ENCODE measurements around the gene UTP11. TPM values are rescaled to one million over a fixed set of nuclear protein-coding genes. Genes with fewer than 3 reads are reported as not detected.

The UTP11 gene
- total RNA-seq, 1 donor: 55.7 TPM

GRCh38 chr1:38059635-38060250 lies 47.2 kb downstream of the UTP11 start:
- TF ChIP-seq, protein P1, sequence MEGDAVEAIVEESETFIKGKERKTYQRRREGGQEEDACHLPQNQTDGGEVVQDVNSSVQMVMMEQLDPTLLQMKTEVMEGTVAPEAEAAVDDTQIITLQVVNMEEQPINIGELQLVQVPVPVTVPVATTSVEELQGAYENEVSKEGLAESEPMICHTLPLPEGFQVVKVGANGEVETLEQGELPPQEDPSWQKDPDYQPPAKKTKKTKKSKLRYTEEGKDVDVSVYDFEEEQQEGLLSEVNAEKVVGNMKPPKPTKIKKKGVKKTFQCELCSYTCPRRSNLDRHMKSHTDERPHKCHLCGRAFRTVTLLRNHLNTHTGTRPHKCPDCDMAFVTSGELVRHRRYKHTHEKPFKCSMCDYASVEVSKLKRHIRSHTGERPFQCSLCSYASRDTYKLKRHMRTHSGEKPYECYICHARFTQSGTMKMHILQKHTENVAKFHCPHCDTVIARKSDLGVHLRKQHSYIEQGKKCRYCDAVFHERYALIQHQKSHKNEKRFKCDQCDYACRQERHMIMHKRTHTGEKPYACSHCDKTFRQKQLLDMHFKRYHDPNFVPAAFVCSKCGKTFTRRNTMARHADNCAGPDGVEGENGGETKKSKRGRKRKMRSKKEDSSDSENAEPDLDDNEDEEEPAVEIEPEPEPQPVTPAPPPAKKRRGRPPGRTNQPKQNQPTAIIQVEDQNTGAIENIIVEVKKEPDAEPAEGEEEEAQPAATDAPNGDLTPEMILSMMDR (IDR thresholded peaks at IDR 0.05; ENCODE audit: insufficient read depth, low read depth, low read length): no peak
- no peak for DNase-seq (ENCODE audit: low read depth)

GRCh38 chr1:38060498-38060897 lies 48.0 kb downstream of the UTP11 start:
- no peak for DNase-seq (ENCODE audit: low read depth)

More at GRCh38 chr1:38059635-38060250, 47.2 kb downstream of the UTP11 start:
- H3K4me3 ChIP-seq (ENCODE audit: low read depth, low read length): no peak overlapping the region

GRCh38 chr1:38061290-38061689 lies 48.8 kb downstream of the UTP11 start:
- no peak for DNase-seq (ENCODE audit: low read depth)
- TF ChIP-seq, protein P1 (IDR thresholded peaks at IDR 0.05; ENCODE audit: insufficient read depth, low read depth, low read length): no peak
- no peak overlapping the region for H3K4me3 ChIP-seq (ENCODE audit: low read depth, low read length)

More at GRCh38 chr1:38060498-38060897, 48.0 kb downstream of the UTP11 start:
- TF ChIP-seq, protein P1 (IDR thresholded peaks at IDR 0.05; ENCODE audit: insufficient read depth, low read depth, low read length): no peak
- H3K4me3 ChIP-seq (ENCODE audit: low read depth, low read length): no peak overlapping the region

DNA sequence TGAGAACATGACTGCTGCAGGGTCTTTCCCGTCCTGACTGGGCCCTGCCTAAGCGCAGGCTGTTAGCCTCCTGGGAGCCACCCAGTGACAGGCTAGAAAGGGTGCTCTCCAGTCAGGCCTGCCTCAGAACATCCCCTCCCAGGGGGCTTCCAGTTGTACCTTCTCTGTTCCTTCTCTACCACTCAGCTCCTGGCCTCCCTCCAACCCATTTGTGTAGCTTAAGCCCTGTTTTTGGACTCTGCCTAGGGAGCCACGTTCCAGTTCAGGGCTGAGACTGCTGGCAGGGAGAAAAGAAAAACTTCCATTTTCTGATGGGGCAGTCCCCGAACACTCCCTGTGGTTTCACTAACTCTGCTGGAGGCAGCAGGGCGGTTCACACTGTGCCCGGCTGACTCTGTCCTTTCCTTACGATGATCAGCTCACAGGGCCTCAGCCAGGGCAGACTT lies 49.4 kb downstream of the UTP11 start:
- H3K4me3 ChIP-seq (ENCODE audit: low read depth, low read length): no peak overlapping the region
- TF ChIP-seq, protein P1 (IDR thresholded peaks at IDR 0.05; ENCODE audit: insufficient read depth, low read depth, low read length): no peak
- no peak for DNase-seq (ENCODE audit: low read depth)

- TF ChIP-seq, protein P1 (IDR thresholded peaks at IDR 0.05; ENCODE audit: insufficient read depth, low read depth, low read length): no peak
- DNase-seq (ENCODE audit: low read depth): no peak
- H3K4me3 ChIP-seq (ENCODE audit: low read depth, low read length): no peak overlapping the region
These were observed 50.1 kb downstream of the UTP11 start for GRCh38 chr1:38062361-38063288.

DNA sequence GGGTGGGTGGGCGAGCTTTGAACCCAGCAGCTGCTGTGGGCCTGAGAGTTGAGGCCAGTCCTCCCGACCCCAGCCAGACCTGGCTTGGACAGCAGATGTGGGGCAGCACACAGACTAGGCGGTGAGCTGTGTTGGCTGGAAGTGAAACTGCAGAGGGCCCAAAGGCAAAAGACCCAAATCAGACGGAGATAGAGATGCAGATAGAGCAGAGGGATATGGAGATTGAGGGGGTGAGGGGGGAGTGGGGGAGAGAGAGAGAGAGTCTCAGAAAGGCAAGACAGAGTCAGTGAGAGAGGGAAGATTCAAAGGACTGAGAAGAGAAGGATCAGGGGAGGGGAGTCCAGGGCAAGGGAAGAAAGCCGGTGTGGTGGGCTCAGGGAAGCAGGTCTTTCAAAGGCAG lies 51.1 kb downstream of the UTP11 start:
- DNase-seq (ENCODE audit: low read depth): no peak
- TF ChIP-seq, protein P1 (IDR thresholded peaks at IDR 0.05; ENCODE audit: insufficient read depth, low read depth, low read length): no peak
- no peak overlapping the region for H3K4me3 ChIP-seq (ENCODE audit: low read depth, low read length)
